ENCODE data around the gene C18orf54. TPM values are rescaled to one million over a fixed set of nuclear protein-coding genes. Genes with fewer than 3 reads are reported as not detected.

C18orf54 gene
- total and polyA plus RNA-seq, 2 donors (not counting 3 experiments of a cell fraction or from before 2014, with no cell fraction given): 4.2 to 21.4 TPM

DNA sequence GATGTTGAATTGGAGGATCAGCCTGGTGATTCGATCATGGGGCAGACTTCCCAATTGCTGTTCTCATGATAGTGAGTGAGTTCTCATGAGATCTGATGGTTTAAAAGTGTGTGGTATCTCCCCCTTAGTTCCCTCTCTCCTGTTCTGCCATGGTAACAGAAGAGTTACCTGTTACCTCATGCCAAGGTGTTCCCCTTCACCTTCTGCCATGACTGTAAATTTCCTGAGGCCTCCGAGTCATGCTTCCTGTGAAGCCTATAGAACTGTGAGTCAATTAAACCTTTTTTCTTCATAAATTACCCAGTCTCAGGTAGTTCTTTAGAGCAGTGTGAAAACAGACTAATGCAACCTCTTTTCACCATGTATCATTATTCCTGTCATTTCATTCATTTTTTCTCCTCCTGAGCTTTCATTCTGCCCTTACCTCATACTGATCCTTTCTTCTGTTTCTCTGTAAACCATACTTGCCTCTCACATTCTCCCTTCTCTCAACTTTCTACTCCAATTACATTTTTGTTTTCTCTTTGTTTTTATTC lies 22.0 kb upstream of the C18orf54 start:
- intact Hi-C loops (cut with micrococcal nuclease): no loop called here
- Histone ChIP-seq H3K9me3 (replicated peaks; ENCODE audit: control insufficient read depth, insufficient read depth, low read length) (no peaks in the 10 kb centered on the region), H3K79me2 (ENCODE audit: control insufficient read depth, insufficient read depth, low read length) (no peaks in the 10 kb centered on the region), H4K20me1 (replicated peaks; ENCODE audit: control insufficient read depth, extremely low read depth, insufficient read depth, low read length) (no peaks in the 10 kb centered on the region), H3K36me3 (ENCODE audit: control insufficient read depth in 2 of 2, extremely low read depth in 1 of 2, insufficient read depth in 2 of 2, low read length in 2 of 2) (no peaks in the 10 kb centered on the region), H3K27ac (ENCODE audit: insufficient read depth, low read depth, low read length) (no peak overlapping the region), H2AFZ (ENCODE audit: low read depth, low read length) (no peak overlapping the region), H3K27me3 (ENCODE audit: control insufficient read depth in 2 of 2, insufficient read depth in 2 of 2, low read length in 2 of 2) (peaks cover 0 to 2% of the 10 kb centered on the region in 2 experiments), H3K4me2 (ENCODE audit: insufficient read depth, low read length) (no peak overlapping the region), H3K4me1 (ENCODE audit: control insufficient read depth, extremely low read depth, insufficient read depth, low read length) (no peaks in the 10 kb centered on the region), H3K9me1 (replicated peaks; ENCODE audit: control insufficient read depth, extremely low read depth, insufficient read depth, low read length) (no peaks in the 10 kb centered on the region), H3K4me3 (replicated peaks in 1 of 3; ENCODE audit: insufficient read depth in 1 of 3, low read depth in 1 of 3, low read length in 3 of 3) (no peak overlapping the region), H3K9ac (replicated peaks; ENCODE audit: extremely low read depth, insufficient read depth, low read length) (no peak overlapping the region)
- no peak for FAIRE-seq
- ChIA-PET POLR2A (no interaction called here), CTCF (no interaction called here)
- TF ChIP-seq GATA2 (IDR thresholded peaks at IDR 0.05; ENCODE audit: insufficient read depth, insufficient read length, low read depth, low read length): no peak
- TF ChIP-seq MYC (IDR thresholded peaks at IDR 0.05; ENCODE audit: low read depth, low read length): no peak
- TF ChIP-seq, protein P1, sequence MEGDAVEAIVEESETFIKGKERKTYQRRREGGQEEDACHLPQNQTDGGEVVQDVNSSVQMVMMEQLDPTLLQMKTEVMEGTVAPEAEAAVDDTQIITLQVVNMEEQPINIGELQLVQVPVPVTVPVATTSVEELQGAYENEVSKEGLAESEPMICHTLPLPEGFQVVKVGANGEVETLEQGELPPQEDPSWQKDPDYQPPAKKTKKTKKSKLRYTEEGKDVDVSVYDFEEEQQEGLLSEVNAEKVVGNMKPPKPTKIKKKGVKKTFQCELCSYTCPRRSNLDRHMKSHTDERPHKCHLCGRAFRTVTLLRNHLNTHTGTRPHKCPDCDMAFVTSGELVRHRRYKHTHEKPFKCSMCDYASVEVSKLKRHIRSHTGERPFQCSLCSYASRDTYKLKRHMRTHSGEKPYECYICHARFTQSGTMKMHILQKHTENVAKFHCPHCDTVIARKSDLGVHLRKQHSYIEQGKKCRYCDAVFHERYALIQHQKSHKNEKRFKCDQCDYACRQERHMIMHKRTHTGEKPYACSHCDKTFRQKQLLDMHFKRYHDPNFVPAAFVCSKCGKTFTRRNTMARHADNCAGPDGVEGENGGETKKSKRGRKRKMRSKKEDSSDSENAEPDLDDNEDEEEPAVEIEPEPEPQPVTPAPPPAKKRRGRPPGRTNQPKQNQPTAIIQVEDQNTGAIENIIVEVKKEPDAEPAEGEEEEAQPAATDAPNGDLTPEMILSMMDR (IDR thresholded peaks at IDR 0.05; ENCODE audit: extremely low read depth in 1 of 2, insufficient read depth in 1 of 2, low read depth in 1 of 2, low read length in 2 of 2): no peak
- TF ChIP-seq, protein P2, sequence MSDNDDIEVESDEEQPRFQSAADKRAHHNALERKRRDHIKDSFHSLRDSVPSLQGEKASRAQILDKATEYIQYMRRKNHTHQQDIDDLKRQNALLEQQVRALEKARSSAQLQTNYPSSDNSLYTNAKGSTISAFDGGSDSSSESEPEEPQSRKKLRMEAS (IDR thresholded peaks at IDR 0.05; ENCODE audit: insufficient read depth, insufficient read length): no peak
- TF ChIP-seq JUN (IDR thresholded peaks at IDR 0.05; ENCODE audit: borderline replicate concordance, insufficient read depth, insufficient read length, low read depth): no peak
- no peak for TF ChIP-seq POLR2AphosphoS5 (IDR thresholded peaks at IDR 0.05; ENCODE audit: insufficient read depth, low read depth, low read length)
- TF ChIP-seq FOS (IDR thresholded peaks at IDR 0.05; ENCODE audit: borderline replicate concordance, insufficient read depth, low read length): no peak
- no peak for TF ChIP-seq EZH2 (IDR thresholded peaks at IDR 0.05; ENCODE audit: borderline replicate concordance, low read depth, low read length, severe bottlenecking)
- no peak for TF ChIP-seq POLR2A (IDR thresholded peaks at IDR 0.05; ENCODE audit: low read depth, low read length)
- DNase-seq (ENCODE audit: low read depth, low spot score): no peak
- no TSS peak for BruUV-seq (replicated peaks)
- dilution Hi-C loops (cut with MboI; ENCODE audit: extremely low pct_ligation_motif_present, low sequenced_read_pairs): no loop called here

Data from endothelial cell of umbilical vein (primary cell).